Activated CD4-positive, alpha-beta T cell treated with anti-CD3 and anti-CD28 coated beads, Interleukin-2, amount 50 U/mL, for 4 hours (primary cell): ENCODE results near the gene C13orf42.
"Not testable (repeated sequence)": the region's sequence is repeated elsewhere in the genome, so short reads cannot be mapped to it uniquely, and the experiment has no call there.

Experiments used
- DNase-seq, 2 experiments: peaks; one replicate each; pipeline ENCODE4 v3.0.0-alpha.2; 2020

Gene C13orf42

GRCh38 chr13:51118809-51119431, 7.8 kb upstream of the C13orf42 start:
- DNase-seq = no peak

GRCh38 chr13:51113969-51114368, 2.9 kb upstream of the C13orf42 start:
- no peak for DNase-seq

- no peak for DNase-seq
Observed at GRCh38 chr13:51113186-51113881, 2.3 kb upstream of the C13orf42 start.

- no peak for DNase-seq
Observed at GRCh38 chr13:51112771-51113170, 1.7 kb upstream of the C13orf42 start.

GRCh38 chr13:51111997-51112396, 923 bp upstream of the C13orf42 start:
- DNase-seq = no peak

- DNase-seq = no peak
Observed at GRCh38 chr13:51107996-51108395, 3.1 kb downstream of the C13orf42 start.

DNA sequence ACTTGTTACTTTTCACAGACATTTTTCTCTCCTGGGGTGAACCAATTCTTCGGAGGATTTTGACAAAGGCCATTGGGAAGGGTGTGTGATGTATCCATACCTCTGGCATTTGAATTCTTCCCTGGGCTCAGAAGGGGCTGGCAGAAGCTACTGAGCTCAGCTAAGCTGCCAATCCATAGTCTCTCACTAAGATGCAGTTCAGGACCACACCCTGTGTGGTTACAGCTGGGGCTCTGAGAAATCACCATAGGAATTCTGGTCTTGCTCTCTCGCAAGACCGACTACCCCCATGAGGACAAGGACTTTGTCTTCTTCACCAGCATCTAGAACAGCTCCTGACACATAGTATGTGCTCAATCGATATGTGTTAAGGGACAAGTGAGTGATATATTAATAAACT, 6.0 kb downstream of the C13orf42 start:
- DNase-seq = no peak

- no peak for DNase-seq
Observed at GRCh38 chr13:51101636-51102235, 9.3 kb downstream of the C13orf42 start.

GRCh38 chr13:51097353-51098043, 13.6 kb downstream of the C13orf42 start:
- DNase-seq = no peak

GRCh38 chr13:51096131-51096530, 14.9 kb downstream of the C13orf42 start:
- DNase-seq = no peak

DNA sequence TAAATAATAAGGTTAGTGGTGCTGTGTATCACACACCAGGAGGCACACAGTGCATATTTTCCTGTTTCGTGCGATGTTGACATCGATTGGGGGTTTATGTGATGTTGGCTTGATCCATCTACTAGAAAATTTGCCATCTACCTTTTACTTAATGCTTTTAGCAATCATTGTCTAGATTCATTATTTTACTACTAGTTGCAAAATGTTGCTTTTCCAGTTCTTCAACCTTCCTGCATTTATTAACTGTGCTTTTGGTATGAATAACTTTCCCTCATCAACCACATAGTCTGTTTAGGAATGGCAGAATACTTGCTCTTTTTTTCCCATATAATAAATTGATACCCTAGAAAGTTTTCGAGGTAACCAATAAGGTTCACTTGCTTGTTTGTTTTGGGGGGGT, 17.5 kb downstream of the C13orf42 start:
- DNase-seq = no peak

DNA sequence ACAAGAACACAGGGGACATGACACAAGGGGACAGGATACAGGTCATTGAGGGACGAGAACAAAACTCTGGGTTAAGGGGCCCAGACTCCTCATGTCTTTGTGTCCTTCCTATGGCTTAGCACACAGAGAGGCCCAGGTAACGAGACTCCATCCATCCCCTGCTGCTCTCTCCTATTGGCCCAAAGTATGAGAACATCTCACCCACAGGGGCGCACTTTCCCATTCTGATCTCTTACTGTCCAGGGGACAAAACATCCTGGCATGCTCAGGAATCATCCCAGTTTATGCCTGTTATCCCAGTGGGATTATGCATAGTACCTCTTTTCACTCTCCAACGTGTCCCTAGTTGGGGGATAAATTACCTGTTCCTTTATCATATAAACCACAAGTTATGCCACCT, 19.2 kb downstream of the C13orf42 start:
- DNase-seq = no peak

DNA sequence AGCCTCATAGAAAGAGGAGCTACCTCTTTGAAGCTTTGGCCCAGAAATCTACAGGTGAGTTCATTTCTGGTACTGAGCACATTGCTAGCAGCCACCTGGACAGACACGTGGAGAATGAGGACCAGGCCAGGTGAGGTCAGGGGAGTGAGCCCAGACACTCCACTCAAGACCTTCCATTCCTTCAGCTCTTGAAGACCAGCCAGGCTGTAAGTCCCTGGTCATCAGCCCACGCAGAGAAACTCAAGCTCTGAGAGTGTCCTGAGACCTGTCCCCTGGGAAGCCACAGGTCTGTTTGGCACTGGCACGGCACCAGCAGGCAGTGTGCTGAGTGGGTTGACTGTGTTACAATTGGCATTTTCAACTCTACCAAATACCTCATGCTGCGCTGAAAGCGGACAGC, 27.4 kb downstream of the C13orf42 start:
- DNase-seq = no peak

GRCh38 chr13:51080478-51081065, 30.5 kb downstream of the C13orf42 start:
- DNase-seq = not testable (repeated sequence)

DNA sequence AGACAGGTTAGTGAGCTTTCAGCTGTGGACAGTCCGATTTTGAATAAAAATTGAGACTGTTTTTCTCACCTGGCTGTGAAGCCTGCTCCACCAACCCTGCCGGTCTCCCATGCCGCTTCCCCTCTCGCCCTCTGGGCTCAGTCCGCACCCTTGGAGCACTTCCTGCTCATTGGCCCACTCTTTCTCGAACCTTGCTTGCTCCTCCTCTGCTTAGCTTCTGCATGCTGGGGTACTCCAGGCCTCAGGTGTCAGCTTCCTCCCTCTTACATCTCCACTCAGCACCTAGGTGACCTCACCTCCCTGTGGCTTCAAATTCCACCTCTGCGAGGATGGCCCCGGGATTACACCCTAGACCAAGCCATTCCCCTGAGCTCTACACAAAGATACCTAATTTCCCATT, 39.6 kb downstream of the C13orf42 start:
- no peak for DNase-seq

GRCh38 chr13:51070005-51070649, 40.9 kb downstream of the C13orf42 start:
- peak; percentile 69 to 72 for DNase-seq

GRCh38 chr13:51068501-51068900, 42.6 kb downstream of the C13orf42 start:
- no peak for DNase-seq

DNA sequence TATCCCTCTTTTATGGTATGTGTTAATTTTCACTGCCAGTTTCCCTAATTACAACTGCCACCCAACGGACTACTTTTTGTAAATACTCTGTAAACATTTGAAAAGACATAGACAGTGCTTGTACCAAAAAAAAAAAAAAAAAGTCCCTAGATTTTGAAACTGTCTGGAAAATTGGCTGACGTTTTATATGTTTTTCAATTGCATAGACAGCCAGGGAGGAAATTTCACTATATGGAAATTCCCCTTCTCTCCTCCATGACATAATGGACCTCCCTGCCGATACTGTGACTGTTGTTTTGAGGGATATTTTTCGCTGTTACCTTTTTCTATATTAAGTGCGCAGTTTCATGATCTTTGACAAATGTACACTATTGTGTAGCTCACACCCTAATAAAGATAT, 43.4 kb downstream of the C13orf42 start:
- DNase-seq = no peak

- DNase-seq = no peak
Observed at GRCh38 chr13:51067210-51067701, 43.8 kb downstream of the C13orf42 start.

DNA sequence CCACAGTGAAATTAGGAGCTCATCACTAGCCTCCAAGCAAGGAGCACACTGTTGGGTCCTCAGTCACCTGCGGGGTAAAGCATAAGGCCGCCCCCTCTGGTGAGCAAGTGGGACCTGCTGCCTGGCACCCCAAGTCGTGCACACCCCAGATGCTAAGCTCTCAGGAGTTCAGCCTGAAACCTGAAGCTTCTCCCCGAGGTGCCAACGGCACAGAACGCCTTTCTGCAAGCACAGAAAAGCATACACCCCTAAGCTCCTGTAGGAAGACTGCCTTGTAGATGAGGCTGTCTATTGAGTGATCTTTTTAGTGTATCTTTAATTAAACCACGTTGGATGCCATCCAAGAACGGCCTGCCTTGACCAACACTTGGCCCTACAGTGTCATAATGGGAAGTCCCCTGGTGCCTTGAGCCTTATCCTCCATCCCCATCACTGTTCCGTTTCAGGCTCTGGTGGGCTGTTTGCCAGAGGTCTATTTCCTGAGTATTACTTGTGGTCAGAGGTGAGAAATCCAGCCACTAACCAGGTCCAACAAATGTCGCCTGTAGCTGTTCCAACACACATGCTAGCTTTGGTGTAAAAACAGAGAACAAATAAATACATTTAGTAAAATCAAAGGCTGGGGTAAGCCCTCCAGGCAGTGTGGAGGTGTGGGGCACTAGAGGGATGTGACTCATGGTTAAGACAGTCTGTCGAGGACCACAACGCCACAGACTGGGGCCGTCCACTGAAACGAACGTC, 44.8 kb downstream of the C13orf42 start:
- no peak for DNase-seq

DNA sequence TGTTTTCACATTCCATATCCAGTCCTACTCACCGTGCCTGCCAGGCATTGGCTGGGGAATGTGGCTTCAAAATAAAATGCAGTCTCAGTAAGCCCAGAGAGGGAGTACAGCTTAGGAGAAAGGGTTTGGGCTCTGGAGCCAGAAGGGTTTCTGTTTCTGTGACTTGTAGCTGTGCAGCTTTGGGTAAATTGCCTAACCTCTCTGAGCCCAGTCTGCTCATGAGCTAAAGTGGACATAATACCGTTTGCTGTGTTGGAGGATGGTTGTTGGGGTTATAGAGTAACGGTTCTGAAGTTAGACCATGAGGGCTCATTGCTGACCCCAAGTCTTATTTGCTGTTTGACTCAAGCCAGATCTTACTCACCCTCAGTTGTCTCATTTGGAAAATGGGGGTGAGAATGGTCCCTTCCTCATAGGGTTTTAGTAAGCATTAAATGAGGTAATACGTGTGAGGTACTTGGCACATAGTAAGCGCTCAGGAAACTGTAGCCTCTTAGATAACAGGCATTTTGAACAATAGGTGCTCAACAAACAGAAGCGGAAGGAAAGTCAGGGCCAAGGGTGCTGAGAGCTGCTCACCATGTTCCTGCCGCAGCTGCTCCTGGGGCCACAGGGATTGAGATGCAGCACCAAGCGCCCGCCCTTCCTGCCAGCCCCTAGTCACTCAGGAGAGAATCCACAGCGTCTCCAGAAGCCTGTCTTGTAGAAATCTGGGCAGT, 45.5 kb downstream of the C13orf42 start:
- DNase-seq = no peak
